GM19463 (cell line): Measurements from ENCODE around the gene GPC5.
"Not testable (repeated sequence)": the region's sequence is repeated elsewhere in the genome, so short reads cannot be mapped to it uniquely, and the experiment has no call there.

Experiments used
- ATAC-seq: cut with Tn5 transposase; IDR thresholded peaks from one replicate; pipeline ENCODE4 v1.9.1; 2021; ENCODE audit warnings: mild to moderate bottlenecking, moderate library complexity; ENCODE audit not compliant: unreplicated experiment

The GPC5 gene

GRCh38 chr13:91758724-91759123 is 360.3 kb downstream of the GPC5 start:
- ATAC-seq, result no peak

DNA sequence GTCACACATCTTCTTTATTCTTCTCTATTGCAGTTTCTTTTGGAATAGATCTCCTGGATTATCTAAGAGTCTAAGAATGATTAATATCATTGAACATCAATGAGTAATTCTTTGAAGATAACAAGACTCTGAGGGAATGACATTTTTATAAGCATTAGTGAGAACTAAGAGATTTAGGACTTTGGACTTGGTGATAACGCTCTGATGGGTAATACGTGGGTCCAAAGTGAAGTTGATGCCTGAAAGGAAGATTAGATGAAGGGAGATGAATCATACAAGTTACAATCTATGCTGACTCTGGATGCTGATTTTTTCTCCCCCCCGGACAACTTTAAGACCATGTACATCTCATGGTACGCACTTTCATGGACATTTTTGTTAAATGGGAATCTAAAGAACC is 364.5 kb downstream of the GPC5 start:
- no peak for ATAC-seq

- no peak for ATAC-seq
Measured at GRCh38 chr13:91764527-91764926, 366.1 kb downstream of the GPC5 start.

- no peak for ATAC-seq
Measured at GRCh38 chr13:91767651-91768050, 369.2 kb downstream of the GPC5 start.

DNA sequence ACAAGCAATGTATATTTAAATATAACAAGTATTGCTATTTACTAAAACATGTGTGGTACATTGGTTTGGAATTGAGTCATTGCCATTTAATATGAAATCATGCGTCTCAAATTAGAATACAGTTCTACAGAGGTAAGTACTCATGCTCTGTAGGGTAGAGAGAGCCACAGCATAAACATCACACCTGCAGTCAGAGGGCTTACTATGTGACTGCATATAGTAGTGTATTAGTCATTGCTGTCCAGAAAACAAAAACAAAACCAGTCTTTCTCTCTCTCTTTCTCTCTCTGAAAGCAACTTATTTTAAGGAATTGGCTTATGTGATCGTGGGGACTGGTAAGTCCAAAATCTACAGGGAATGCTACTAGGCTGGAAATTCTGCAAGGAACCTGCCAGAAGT is 370.3 kb downstream of the GPC5 start:
- ATAC-seq, result no peak

DNA sequence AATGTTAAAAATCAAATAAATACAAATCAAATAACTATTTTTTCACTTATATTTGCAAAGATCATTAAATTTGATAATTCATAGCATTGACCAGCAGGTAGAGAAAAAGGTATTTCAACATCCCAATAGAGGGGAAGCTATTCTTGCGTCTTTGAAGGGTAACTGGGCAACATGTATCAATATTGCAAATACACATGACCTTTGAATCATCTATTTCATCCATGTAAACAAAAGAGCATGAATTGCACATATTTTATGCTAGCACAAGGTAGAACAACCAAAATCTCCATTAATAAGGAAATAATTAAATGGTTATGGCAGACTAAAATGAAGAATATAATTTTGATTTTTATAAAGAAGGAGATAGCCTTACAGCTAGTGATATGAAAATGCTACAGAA is 372.8 kb downstream of the GPC5 start:
- no peak for ATAC-seq

DNA sequence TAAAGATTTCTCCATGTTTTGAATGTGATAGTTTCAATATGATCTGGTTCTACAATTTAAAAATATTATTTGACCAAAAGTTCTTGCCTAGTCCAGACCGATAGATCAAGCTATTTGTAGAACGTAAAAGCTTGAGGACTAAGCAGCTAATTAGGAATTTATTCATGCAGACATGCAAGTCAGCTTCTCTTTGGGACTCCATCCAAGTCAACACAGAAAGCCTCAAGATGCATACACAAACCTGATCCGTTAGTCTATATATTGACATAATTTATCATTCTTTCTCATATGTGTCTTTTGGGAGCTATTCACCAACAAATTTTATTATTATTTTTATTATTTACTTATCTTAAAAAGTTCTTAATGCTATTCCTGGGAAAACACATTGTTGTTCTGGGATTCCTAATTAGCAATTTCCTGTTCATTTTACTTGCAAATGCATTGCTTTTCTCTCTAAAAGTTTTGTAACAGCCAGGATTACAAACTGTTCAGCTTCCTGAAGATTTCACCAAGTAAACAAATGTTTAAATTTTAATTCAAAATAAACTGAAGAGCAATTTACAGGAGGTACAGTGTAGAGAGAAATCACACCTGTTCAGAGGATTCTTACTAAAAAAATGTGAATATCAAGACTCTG is 375.3 kb downstream of the GPC5 start:
- ATAC-seq, result no peak

- no peak for ATAC-seq
Measured at GRCh38 chr13:91774397-91774796, 376.0 kb downstream of the GPC5 start.

GRCh38 chr13:91776611-91777193 is 378.3 kb downstream of the GPC5 start:
- ATAC-seq, result no peak

DNA sequence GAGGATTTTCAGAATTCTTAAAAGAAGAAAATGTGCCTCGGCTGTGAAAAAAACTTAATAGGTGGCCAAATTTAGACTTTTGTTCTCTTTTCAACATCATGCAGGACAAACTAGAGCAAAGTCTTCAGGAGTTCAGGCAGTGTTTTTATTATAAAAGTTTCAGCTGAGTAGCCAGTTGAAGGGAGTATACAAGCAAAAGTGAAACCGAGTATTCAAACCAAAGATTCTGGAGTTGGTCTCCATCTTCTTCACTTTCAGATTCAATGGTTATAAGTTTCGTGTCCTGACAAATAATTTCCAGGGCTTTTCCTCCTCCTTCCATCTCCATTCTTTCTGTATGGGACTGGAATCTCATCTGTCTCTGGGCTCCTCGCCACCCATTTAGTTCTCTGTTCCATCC is 379.7 kb downstream of the GPC5 start:
- ATAC-seq, result no peak

DNA sequence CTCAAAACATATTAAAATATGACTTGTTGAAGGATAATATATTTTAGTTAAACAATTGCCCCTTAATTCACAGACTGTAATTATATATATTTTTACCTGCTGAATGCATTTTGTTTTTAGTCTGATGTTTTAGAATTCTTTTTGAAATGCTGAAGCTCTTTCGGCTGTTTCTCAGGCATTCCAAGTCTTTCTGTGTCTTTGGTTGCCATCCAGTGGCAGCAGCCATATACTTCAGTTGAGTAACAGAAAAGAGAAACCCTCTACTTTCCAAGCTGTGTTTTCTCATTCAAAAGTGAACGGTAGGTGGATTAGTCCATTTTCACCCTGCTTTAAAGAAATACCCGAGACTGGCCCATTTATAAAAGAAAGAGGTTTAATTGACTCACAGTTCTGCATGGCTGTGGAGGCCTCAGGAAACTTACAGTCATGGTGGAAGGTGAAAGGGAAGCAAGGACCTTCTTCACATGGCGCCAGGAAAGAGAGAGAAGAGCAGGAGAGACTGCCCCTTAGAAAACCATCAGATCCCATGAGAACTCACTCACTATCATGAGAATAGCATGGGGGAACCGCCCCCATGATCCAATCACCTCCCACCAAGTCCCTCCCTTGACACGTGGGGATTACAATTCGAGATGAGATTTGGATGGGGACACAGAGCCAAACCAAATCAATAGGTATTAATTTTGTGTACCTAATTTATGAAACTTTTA is 383.7 kb downstream of the GPC5 start:
- not testable (repeated sequence) for ATAC-seq

GRCh38 chr13:91785431-91786119 is 387.2 kb downstream of the GPC5 start:
- peak; percentile 92 for ATAC-seq

DNA sequence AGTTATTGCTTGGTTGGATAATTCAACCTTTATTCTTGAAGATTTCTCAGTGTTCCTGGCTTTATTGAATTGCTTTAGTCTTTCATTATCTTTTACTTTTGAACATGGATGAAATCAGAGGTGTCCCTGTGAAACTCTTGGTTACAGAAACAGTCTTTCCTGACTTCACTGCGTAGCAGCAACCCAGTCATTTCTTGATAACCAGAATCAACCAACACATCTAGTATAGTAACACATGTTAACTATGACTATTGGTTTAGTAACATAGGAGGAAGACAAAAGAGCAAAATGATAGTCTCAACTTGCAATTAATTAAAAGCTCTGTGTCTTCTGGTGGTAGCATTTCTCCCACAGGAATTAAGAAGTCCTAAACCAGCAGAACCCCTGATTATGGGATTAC is 393.6 kb downstream of the GPC5 start:
- ATAC-seq, result no peak

GRCh38 chr13:91797567-91797966 is 399.1 kb downstream of the GPC5 start:
- no peak for ATAC-seq

DNA sequence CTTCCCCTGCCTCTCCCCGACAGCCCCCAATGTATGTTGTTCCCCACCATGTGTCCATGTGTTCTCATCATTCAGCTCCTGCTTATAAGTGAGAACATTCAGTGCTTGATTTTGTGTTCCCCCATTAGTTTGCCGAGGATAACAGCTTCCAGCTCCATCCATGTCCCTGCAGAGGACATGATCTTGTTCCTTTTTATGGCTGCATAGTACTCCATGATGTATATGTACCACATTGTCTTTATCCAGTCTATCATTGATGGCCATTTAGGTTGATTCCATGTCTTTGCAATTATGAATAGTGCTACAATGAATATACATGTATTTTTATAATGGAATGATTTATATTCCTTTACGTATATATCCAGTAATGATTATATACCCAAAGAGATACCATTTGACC is 399.9 kb downstream of the GPC5 start:
- ATAC-seq, result not testable (repeated sequence)

- ATAC-seq, result not testable (repeated sequence)
Measured at GRCh38 chr13:91801772-91802171, 403.4 kb downstream of the GPC5 start.

GRCh38 chr13:91802957-91803356 is 404.5 kb downstream of the GPC5 start:
- ATAC-seq, result no peak

DNA sequence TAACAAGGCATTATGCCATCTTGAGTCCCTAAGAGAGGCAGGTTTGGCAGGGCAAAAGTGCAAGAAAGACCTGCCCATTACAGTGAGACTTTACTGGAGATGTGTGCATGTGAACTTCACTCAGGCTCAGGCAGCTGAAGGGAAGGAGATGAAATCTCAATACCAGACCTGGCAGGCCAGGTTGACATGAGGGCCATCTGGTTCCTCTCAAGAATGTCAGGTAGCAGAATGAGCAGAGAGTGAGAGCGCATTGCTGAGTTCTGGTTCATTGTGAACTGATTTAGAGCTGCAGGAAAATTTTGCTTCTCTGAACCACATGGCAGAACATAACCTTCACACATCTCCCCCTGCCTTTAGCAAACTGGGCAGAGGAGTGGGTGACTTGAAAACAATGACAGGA is 406.3 kb downstream of the GPC5 start:
- no peak for ATAC-seq

GRCh38 chr13:91805605-91806004 is 407.2 kb downstream of the GPC5 start:
- ATAC-seq, result no peak

GRCh38 chr13:91809161-91809560 is 410.7 kb downstream of the GPC5 start:
- no peak for ATAC-seq

DNA sequence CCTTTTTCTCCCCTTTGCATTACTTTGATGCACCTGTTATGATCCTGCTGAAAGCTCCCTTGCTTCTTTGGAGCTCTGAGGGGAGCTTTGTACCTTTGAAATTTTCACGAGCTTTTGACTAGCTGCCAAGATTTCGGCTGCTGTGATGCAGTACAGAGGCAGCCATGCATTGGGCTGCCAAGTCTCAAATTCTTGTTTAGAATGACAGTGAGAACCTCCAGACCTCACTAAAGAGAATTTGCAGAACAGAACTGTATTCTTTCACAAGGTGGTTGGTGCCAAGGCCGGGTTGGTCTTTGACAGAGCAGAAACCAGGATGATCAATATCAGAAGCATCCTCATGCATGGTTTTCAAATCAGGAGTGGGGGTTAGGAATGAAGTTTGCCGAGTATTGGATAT is 414.8 kb downstream of the GPC5 start:
- no peak for ATAC-seq
